Endothelial cell (in vitro differentiated cells): ENCODE measurements around the gene RUNX2. TPM values are rescaled to one million over a fixed set of nuclear protein-coding genes. Genes with fewer than 3 reads are reported as not detected.

Source experiments
- DNase-seq: peaks from one replicate; pipeline ENCODE4 v3.0.0; 2021; ENCODE audit warnings: low spot score
- H3K27ac Mint-ChIP-seq: one replicate; pipeline ENCODE4 v1.8.0; 2021; ENCODE audit warnings: mixed read lengths, inconsistent platforms; ENCODE audit not compliant: unreplicated experiment
- H3K27me3 Mint-ChIP-seq: one replicate; pipeline ENCODE4 v1.8.0; 2021; ENCODE audit warnings: mild to moderate bottlenecking, moderate library complexity, mixed read lengths, inconsistent platforms; ENCODE audit not compliant: unreplicated experiment
- H3K36me3 Mint-ChIP-seq: one replicate; pipeline ENCODE4 v1.8.0; 2021; ENCODE audit warnings: mild to moderate bottlenecking, low read depth, mixed read lengths, inconsistent platforms; ENCODE audit not compliant: unreplicated experiment
- H3K4me1 Mint-ChIP-seq: one replicate; pipeline ENCODE4 v1.8.0; 2021; ENCODE audit warnings: mild to moderate bottlenecking, mixed read lengths, inconsistent platforms; ENCODE audit not compliant: unreplicated experiment
- H3K4me3 Mint-ChIP-seq: one replicate; pipeline ENCODE4 v1.8.0; 2021; ENCODE audit warnings: mild to moderate bottlenecking, mixed read lengths, inconsistent platforms; ENCODE audit not compliant: unreplicated experiment
- H3K9me3 Mint-ChIP-seq: one replicate; pipeline ENCODE4 v1.8.0; 2021; ENCODE audit warnings: mixed read lengths, inconsistent platforms; ENCODE audit not compliant: unreplicated experiment
- CTCF ChIP-seq: fragments of 200-600 bp; sonication (generic); IDR thresholded peaks from one replicate; pipeline ENCODE4 v1.5.0; 2021; ENCODE audit warnings: antibody characterized with exemption; ENCODE audit not compliant: unreplicated experiment
- total RNA-seq: library from RNA; stranded (reverse); fragmentation: NEBNext Ultra II Directional; extraction: Animal tissue kit (Norgen Biotek cat#: 25700); gene quantifications from one replicate; pipeline ENCODE4 v1.2.1, GENCODE V29; 2021; ENCODE audit not compliant: unreplicated experiment

Gene RUNX2
- total RNA-seq, 1 donor from 2014 or later, result 1.8 TPM

- no peaks in the 10 kb centered on the region for H3K9me3 Mint-ChIP-seq
- DNase-seq, result no peak
- no peak overlapping the region for H3K27ac Mint-ChIP-seq
- H3K4me1 Mint-ChIP-seq, result no peaks in the 10 kb centered on the region
- H3K27me3 Mint-ChIP-seq, result no peaks in the 10 kb centered on the region
- H3K4me3 Mint-ChIP-seq, result no peak overlapping the region
- H3K36me3 Mint-ChIP-seq, result peaks cover 5% of the 10 kb centered on the region
- TF ChIP-seq CTCF, result no peak
These were observed 139.7 kb downstream of the RUNX2 start for GRCh38 chr6:45467853-45468252.

GRCh38 chr6:45469663-45470062 is 141.5 kb downstream of the RUNX2 start:
- no peak for DNase-seq
- no peak for TF ChIP-seq CTCF
- peaks cover 5% of the 10 kb centered on the region for H3K36me3 Mint-ChIP-seq
- H3K9me3 Mint-ChIP-seq, result no peaks in the 10 kb centered on the region
- no peaks in the 10 kb centered on the region for H3K27me3 Mint-ChIP-seq
- H3K27ac Mint-ChIP-seq, result no peak overlapping the region
- H3K4me3 Mint-ChIP-seq, result no peak overlapping the region
- no peaks in the 10 kb centered on the region for H3K4me1 Mint-ChIP-seq

- Mint-ChIP-seq H3K27ac (no peak overlapping the region), H3K9me3 (no peaks in the 10 kb centered on the region), H3K4me1 (no peaks in the 10 kb centered on the region), H3K4me3 (no peak overlapping the region), H3K27me3 (no peaks in the 10 kb centered on the region), H3K36me3 (peaks cover 5% of the 10 kb centered on the region)
- no peak for DNase-seq
- TF ChIP-seq CTCF, result no peak
These were observed 142.1 kb downstream of the RUNX2 start for GRCh38 chr6:45470131-45470738.

GRCh38 chr6:45472382-45472781 is 144.3 kb downstream of the RUNX2 start:
- no peak for TF ChIP-seq CTCF
- no peak overlapping the region for H3K27ac Mint-ChIP-seq
- peaks cover 5% of the 10 kb centered on the region for H3K36me3 Mint-ChIP-seq
- DNase-seq, result no peak
- no peak overlapping the region for H3K4me3 Mint-ChIP-seq
- no peaks in the 10 kb centered on the region for H3K9me3 Mint-ChIP-seq
- H3K27me3 Mint-ChIP-seq, result no peaks in the 10 kb centered on the region
- H3K4me1 Mint-ChIP-seq, result no peaks in the 10 kb centered on the region

- Mint-ChIP-seq H3K4me1 (no peaks in the 10 kb centered on the region), H3K36me3 (no peaks in the 10 kb centered on the region), H3K4me3 (no peak overlapping the region), H3K9me3 (no peaks in the 10 kb centered on the region), H3K27ac (no peak overlapping the region), H3K27me3 (no peaks in the 10 kb centered on the region)
- no peak for TF ChIP-seq CTCF
- DNase-seq, result no peak
These were observed 145.2 kb downstream of the RUNX2 start for GRCh38 chr6:45473121-45473993.
